GM12878 (cell line): ENCODE measurements around the gene LEKR1. TPM values are rescaled to one million over a fixed set of nuclear protein-coding genes. Genes with fewer than 3 reads are reported as not detected.

Experiments used
- CBX5 ChIP-seq: sonication (generic); IDR thresholded peaks from 2 replicates; pipeline ENCODE4 v1.6.1; 2016; ENCODE audit warnings: low read depth, moderate library complexity, mild to moderate bottlenecking, inconsistent platforms
- CEBPB ChIP-seq, 2 experiments: fragments of 150-350 bp in 1 of 2; IDR thresholded peaks; 2 replicates each; pipeline ENCODE4 v1.6.1; 2012 to 2014; ENCODE audit warnings: low read depth in 2 of 2, low read length in 2 of 2, borderline replicate concordance in 1 of 2, inconsistent platforms in 1 of 2
- EP300 ChIP-seq, 2 experiments: fragments of 150-350 bp in 1 of 2; IDR thresholded peaks; 2 replicates each; pipeline ENCODE4 v1.6.1; 2011 to 2012; ENCODE audit warnings: low read depth in 2 of 2, low read length in 2 of 2, borderline replicate concordance in 1 of 2, improper control_type of control experiment in 1 of 2, inconsistent platforms in 1 of 2; ENCODE audit not compliant: control insufficient read depth in 1 of 2
- IKZF2 ChIP-seq, 2 experiments: fragments of 450-650 bp; IDR thresholded peaks; 2 replicates each; pipeline ENCODE4 v1.6.1; 2017; ENCODE audit warnings: mild to moderate bottlenecking in 2 of 2, moderate library complexity in 2 of 2
- MXI1 ChIP-seq: fragments of 150-350 bp; IDR thresholded peaks from 2 replicates; pipeline ENCODE4 v1.6.1; 2011; ENCODE audit warnings: low read depth, mild to moderate bottlenecking, inconsistent platforms, low read length, improper control_type of control experiment
- NR2C1 ChIP-seq: fragments of 450-650 bp; IDR thresholded peaks from 2 replicates; pipeline ENCODE4 v1.6.1; 2017; ENCODE audit warnings: antibody characterized with exemption, mild to moderate bottlenecking, moderate library complexity
- POLR2AphosphoS5 ChIP-seq: IDR thresholded peaks from 2 replicates; pipeline ENCODE4 v1.6.1; 2011; ENCODE audit warnings: mild to moderate bottlenecking, low read length, inconsistent platforms
- STAT3 ChIP-seq: IDR thresholded peaks from 2 replicates; pipeline ENCODE4 v1.6.1; 2011; ENCODE audit warnings: low read depth, low read length, improper control_type of control experiment
- ZNF207 ChIP-seq: fragments of 450-650 bp; IDR thresholded peaks from 2 replicates; pipeline ENCODE4 v1.6.1; 2014; ENCODE audit warnings: antibody characterized with exemption, mild to moderate bottlenecking, borderline replicate concordance
- polyA plus RNA-seq, 11 experiments: library from polyadenylated mRNA; depleted of rRNA in 4 of 11; unstranded in 6 of 11; stranded (reverse) in 5 of 11; fragments of >200 nt; fragmentation: Nextera tagmentation in 4 of 11; fragmentation: Illumina TruSeq in 1 of 11; extraction: Ambion mirVana in 4 of 11; extraction: Trizol in 1 of 11; gene quantifications; 1 replicate in 1 of 11; 2 replicates in 10 of 11; pipeline versions ENCODE4 v1.2.1 to v1.2.3, GENCODE V29; 2011 to 2016; ENCODE audit warnings: inconsistent platforms in 2 of 11, missing spikeins in 2 of 11, low read depth in 1 of 11
- total RNA-seq, 4 experiments: library from RNA; depleted of rRNA in 3 of 4; stranded (reverse); fragments of >200 nt in 3 of 4; fragmentation: Illumina TruSeq in 1 of 4; extraction: Trizol in 1 of 4; gene quantifications; 2 replicates each; pipeline versions ENCODE4 v1.2.1 to v1.2.3, GENCODE V29; 2013 to 2021
- TF ChIP-seq, protein P1 (sequence below): fragments of 450-650 bp; formaldehyde crosslinking; IDR thresholded peaks from 2 replicates; pipeline ENCODE4 v1.5.0; 2022; ENCODE audit warnings: mild to moderate bottlenecking, missing genetic modification characterization

The LEKR1 gene
- total and polyA plus RNA-seq, 10 of the 15 experiments (the other 5 are each of a cell fraction or from before 2014, with no cell fraction given): 0.48 to 3.2 (median 1.3) TPM

DNA sequence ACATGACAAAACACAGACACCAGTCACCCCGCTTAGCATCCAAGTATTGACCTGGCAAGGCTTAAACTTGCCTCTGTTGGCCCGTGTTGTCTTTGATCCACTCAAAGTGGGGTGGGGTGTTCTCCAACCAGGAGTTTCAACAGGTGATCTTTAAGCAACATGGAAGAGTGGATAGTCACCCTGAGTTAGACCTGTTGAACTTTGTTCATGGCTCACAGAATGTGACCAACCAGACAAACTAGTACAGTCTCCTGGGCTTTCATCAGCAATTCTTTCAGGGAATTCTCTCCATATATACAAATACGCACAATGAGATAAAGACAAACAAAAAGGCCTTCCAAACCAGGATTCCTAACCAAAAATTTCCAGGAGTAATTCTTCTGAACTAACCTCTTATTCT lies 11.9 kb downstream of the LEKR1 start (continued):
- no peak for TF ChIP-seq EP300 (IDR thresholded peaks at IDR 0.05; ENCODE audit: borderline replicate concordance in 1 of 2, control insufficient read depth in 1 of 2, low read depth in 2 of 2, low read length in 2 of 2)
- TF ChIP-seq STAT3: no peak
- no peak for TF ChIP-seq IKZF2 (IDR thresholded peaks at IDR 0.05)
- no peak for TF ChIP-seq ZNF207
- TF ChIP-seq CEBPB (IDR thresholded peaks at IDR 0.05; ENCODE audit: borderline replicate concordance in 1 of 2, low read depth in 2 of 2, low read length in 2 of 2): no peak
- no peak for TF ChIP-seq POLR2AphosphoS5
- TF ChIP-seq NR2C1: no peak
- TF ChIP-seq CBX5: no peak
- no peak for TF ChIP-seq MXI1
- TF ChIP-seq, protein P1, sequence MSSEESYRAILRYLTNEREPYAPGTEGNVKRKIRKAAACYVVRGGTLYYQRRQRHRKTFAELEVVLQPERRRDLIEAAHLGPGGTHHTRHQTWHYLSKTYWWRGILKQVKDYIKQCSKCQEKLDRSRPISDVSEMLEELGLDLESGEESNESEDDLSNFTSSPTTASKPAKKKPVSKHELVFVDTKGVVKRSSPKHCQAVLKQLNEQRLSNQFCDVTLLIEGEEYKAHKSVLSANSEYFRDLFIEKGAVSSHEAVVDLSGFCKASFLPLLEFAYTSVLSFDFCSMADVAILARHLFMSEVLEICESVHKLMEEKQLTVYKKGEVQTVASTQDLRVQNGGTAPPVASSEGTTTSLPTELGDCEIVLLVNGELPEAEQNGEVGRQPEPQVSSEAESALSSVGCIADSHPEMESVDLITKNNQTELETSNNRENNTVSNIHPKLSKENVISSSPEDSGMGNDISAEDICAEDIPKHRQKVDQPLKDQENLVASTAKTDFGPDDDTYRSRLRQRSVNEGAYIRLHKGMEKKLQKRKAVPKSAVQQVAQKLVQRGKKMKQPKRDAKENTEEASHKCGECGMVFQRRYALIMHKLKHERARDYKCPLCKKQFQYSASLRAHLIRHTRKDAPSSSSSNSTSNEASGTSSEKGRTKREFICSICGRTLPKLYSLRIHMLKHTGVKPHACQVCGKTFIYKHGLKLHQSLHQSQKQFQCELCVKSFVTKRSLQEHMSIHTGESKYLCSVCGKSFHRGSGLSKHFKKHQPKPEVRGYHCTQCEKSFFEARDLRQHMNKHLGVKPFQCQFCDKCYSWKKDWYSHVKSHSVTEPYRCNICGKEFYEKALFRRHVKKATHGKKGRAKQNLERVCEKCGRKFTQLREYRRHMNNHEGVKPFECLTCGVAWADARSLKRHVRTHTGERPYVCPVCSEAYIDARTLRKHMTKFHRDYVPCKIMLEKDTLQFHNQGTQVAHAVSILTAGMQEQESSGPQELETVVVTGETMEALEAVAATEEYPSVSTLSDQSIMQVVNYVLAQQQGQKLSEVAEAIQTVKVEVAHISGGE (CRISPR knock-in tag): no peak
